DND-41 (cell line): ENCODE results near the gene TTC38.

Experiments used
- ATAC-seq: fragments of 200-7000 bp; cut with Tn5 transposase; 3 replicates; pipeline ENCODE4 v1.9.1; 2021; ENCODE audit warnings: low read depth; ENCODE audit not compliant: insufficient read depth
- DNase-seq: peaks from one replicate; pipeline ENCODE4 v3.0.0-alpha.2; 2020
- H2AFZ ChIP-seq: 2 replicates; pipeline ENCODE4 v1.6.0; 2012; ENCODE audit warnings: low read depth, low read length
- H3K27ac ChIP-seq: 2 replicates; pipeline ENCODE4 v1.5.1; 2012; ENCODE audit warnings: low read length, inconsistent platforms
- H3K27me3 ChIP-seq: fragments of 200-600 bp; sonication (generic); 2 replicates; pipeline ENCODE4 v1.6.0; 2012; ENCODE audit warnings: low read length, mild to moderate bottlenecking, inconsistent platforms; ENCODE audit not compliant: insufficient read depth, poor library complexity
- H3K36me3 ChIP-seq: 2 replicates; pipeline ENCODE4 v1.5.1; 2012; ENCODE audit warnings: low read length, inconsistent platforms; ENCODE audit not compliant: insufficient read depth
- H3K4me1 ChIP-seq: 2 replicates; pipeline ENCODE4 v1.5.1; 2012; ENCODE audit warnings: mild to moderate bottlenecking, low read length; ENCODE audit not compliant: insufficient read depth
- H3K4me2 ChIP-seq: 2 replicates; pipeline ENCODE4 v1.6.0; 2012; ENCODE audit warnings: mild to moderate bottlenecking, moderate library complexity, low read length, inconsistent platforms; ENCODE audit not compliant: insufficient read depth
- H3K4me3 ChIP-seq, 2 experiments: fragments of 200-600 bp in 1 of 2; shearing (Covaris generic) in 1 of 2; 2 replicates each; pipeline ENCODE4 v1.5.1; 2012 to 2016; ENCODE audit warnings: inconsistent platforms in 2 of 2, low read length in 2 of 2, mild to moderate bottlenecking in 2 of 2, low read depth in 1 of 2, moderate library complexity in 1 of 2
- H3K79me2 ChIP-seq: 2 replicates; pipeline ENCODE4 v1.6.0; 2012; ENCODE audit warnings: low read length, inconsistent platforms; ENCODE audit not compliant: insufficient read depth
- H3K9ac ChIP-seq: 2 replicates; pipeline ENCODE4 v1.6.0; 2012; ENCODE audit warnings: low read depth, mild to moderate bottlenecking, inconsistent platforms, low read length, moderate library complexity
- H3K9me3 ChIP-seq: 2 replicates; pipeline ENCODE4 v1.5.1; 2012; ENCODE audit warnings: low read length, moderate library complexity, mild to moderate bottlenecking, inconsistent platforms; ENCODE audit not compliant: insufficient read depth, severe bottlenecking
- H4K20me1 ChIP-seq: 2 replicates; pipeline ENCODE4 v1.6.0; 2012; ENCODE audit warnings: low read length; ENCODE audit not compliant: insufficient read depth
- CTCF ChIP-seq: IDR thresholded peaks from 2 replicates; pipeline ENCODE4 v1.5.1; 2012; ENCODE audit warnings: borderline replicate concordance, low read length, moderate library complexity, mild to moderate bottlenecking; ENCODE audit not compliant: poor library complexity, severe bottlenecking; ENCODE audit errors: extremely low read depth
- EZH2 ChIP-seq: IDR thresholded peaks from 3 replicates; pipeline ENCODE4 v1.6.1; 2012; ENCODE audit warnings: borderline replicate concordance, low read depth, mild to moderate bottlenecking, moderate library complexity, low read length, inconsistent platforms; ENCODE audit not compliant: severe bottlenecking

TTC38 gene

GRCh38 chr22:46323162-46323561 is 55.4 kb downstream of the TTC38 start:
- H3K4me3 ChIP-seq: no peak overlapping the region
- no peak for ATAC-seq
- peaks cover 63% of the 10 kb centered on the region for H3K79me2 ChIP-seq
- H4K20me1 ChIP-seq: peaks cover 54% of the 10 kb centered on the region
- no peaks in the 10 kb centered on the region for H3K27me3 ChIP-seq
- H3K9me3 ChIP-seq: no peaks in the 10 kb centered on the region
- no peak overlapping the region for H3K9ac ChIP-seq
- no peak overlapping the region for H2AFZ ChIP-seq
- H3K4me2 ChIP-seq: no peak overlapping the region
- no peaks in the 10 kb centered on the region for H3K4me1 ChIP-seq
- TF ChIP-seq CTCF (no peak), EZH2 (no peak)
- no peak for DNase-seq
- no peak overlapping the region for H3K27ac ChIP-seq
- peaks cover 95% of the 10 kb centered on the region for H3K36me3 ChIP-seq

- TF ChIP-seq EZH2 (no peak), CTCF (no peak)
- Histone ChIP-seq H3K4me1 (no peaks in the 10 kb centered on the region), H3K27me3 (no peaks in the 10 kb centered on the region), H4K20me1 (peaks cover 28% of the 10 kb centered on the region), H3K4me2 (no peak overlapping the region), H3K27ac (no peak overlapping the region), H3K9ac (no peak overlapping the region), H3K4me3 (no peak overlapping the region), H3K36me3 (peaks cover 95% of the 10 kb centered on the region), H3K79me2 (peaks cover 34% of the 10 kb centered on the region), H2AFZ (no peak overlapping the region), H3K9me3 (no peaks in the 10 kb centered on the region)
- no peak for DNase-seq
- no peak for ATAC-seq
Observed at GRCh38 chr22:46326066-46326680, 58.4 kb downstream of the TTC38 start.

GRCh38 chr22:46327691-46328465 is 60.1 kb downstream of the TTC38 start:
- Histone ChIP-seq H3K9ac (no peak overlapping the region), H3K4me3 (no peak overlapping the region), H3K79me2 (peaks cover 23% of the 10 kb centered on the region), H3K27me3 (no peaks in the 10 kb centered on the region), H3K9me3 (no peaks in the 10 kb centered on the region), H3K4me2 (no peak overlapping the region), H3K4me1 (no peaks in the 10 kb centered on the region), H3K36me3 (peaks cover 99% of the 10 kb centered on the region), H4K20me1 (peaks cover 17% of the 10 kb centered on the region; the same call in 1 of the 2 replicates), H2AFZ (no peak overlapping the region), H3K27ac (no peak overlapping the region)
- no peak for DNase-seq
- TF ChIP-seq CTCF (no peak), EZH2 (no peak)
- ATAC-seq: no peak
